ACC112 (cell line): ENCODE results near the gene TBX4.

Experiments used
- H2AFZ ChIP-seq: fragments of 200-600 bp; sonication (generic); one replicate; pipeline ENCODE4 v1.6.0; 2017; ENCODE audit warnings: antibody characterized with exemption, low read length; ENCODE audit not compliant: unreplicated experiment
- H3K27ac ChIP-seq: fragments of 200-600 bp; sonication (generic); 2 replicates; pipeline ENCODE4 v1.5.1; 2014; ENCODE audit warnings: low read depth, mild to moderate bottlenecking, antibody characterized with exemption, low read length, moderate library complexity
- H3K27me3 ChIP-seq: fragments of 200-600 bp; sonication (generic); 2 replicates; pipeline ENCODE4 v1.6.1; 2014; ENCODE audit warnings: mild to moderate bottlenecking, antibody characterized with exemption, low read length, moderate library complexity, mixed read lengths; ENCODE audit not compliant: insufficient read depth
- H3K36me3 ChIP-seq: fragments of 200-600 bp; sonication (generic); 2 replicates; pipeline ENCODE4 v1.6.1; 2016; ENCODE audit warnings: mild to moderate bottlenecking, antibody characterized with exemption, low read length, moderate library complexity, mixed read lengths; ENCODE audit not compliant: insufficient read depth
- H3K4me1 ChIP-seq: fragments of 200-600 bp; sonication (generic); one replicate; pipeline ENCODE4 v1.6.1; 2016; ENCODE audit warnings: low read length, mixed read lengths; ENCODE audit not compliant: insufficient read depth, unreplicated experiment, control insufficient read depth
- H3K4me3 ChIP-seq: fragments of 200-600 bp; sonication (generic); 2 replicates; pipeline ENCODE4 v1.5.1; 2014; ENCODE audit warnings: mild to moderate bottlenecking, low read depth, low read length
- H3K79me2 ChIP-seq: fragments of 200-600 bp; sonication (generic); one replicate; pipeline ENCODE4 v1.6.0; 2016; ENCODE audit warnings: low read length; ENCODE audit not compliant: control insufficient read depth, unreplicated experiment, insufficient read depth

TBX4 gene

DNA sequence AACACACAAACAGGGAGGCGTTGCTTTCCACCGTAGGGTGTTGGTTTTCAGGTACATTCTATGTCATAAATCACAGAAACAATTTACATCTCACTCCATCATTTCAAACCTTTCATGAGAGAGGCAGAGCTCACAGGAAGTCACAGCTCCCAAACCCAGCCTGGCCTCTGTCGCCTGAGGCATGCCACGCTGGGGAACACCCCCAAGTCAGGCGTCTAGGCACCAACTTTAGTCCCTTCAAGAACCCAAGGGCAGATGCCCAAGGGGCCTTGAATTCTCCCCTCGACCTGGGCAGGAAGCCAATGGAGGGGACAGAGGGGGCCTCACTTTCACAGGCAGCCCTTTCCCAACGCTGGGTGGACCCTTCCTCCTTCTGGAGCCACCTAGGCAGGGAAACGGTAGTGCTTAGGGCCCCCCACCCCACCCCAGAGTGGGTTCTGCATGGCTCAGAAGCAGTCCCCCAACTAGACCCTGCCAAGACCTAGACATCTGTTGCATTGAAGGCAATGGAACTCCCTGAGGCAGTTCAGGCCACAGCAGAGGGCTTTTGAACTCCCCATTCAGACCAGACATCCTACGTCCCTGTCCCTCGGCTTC is 10.6 kb downstream of the TBX4 start:
- peaks cover 47% of the 10 kb centered on the region for H3K27me3 ChIP-seq
- no peak overlapping the region for H2AFZ ChIP-seq
- H3K4me3 ChIP-seq, result no peak overlapping the region
- H3K36me3 ChIP-seq, result no peaks in the 10 kb centered on the region
- H3K27ac ChIP-seq, result no peak overlapping the region
- no peaks in the 10 kb centered on the region for H3K4me1 ChIP-seq
- no peaks in the 10 kb centered on the region for H3K79me2 ChIP-seq

- Histone ChIP-seq H3K79me2 (no peaks in the 10 kb centered on the region), H3K27ac (no peak overlapping the region), H3K4me3 (no peak overlapping the region), H3K27me3 (peaks cover 41% of the 10 kb centered on the region), H2AFZ (no peak overlapping the region), H3K4me1 (no peaks in the 10 kb centered on the region), H3K36me3 (no peaks in the 10 kb centered on the region)
Observed at GRCh38 chr17:61463316-61464129, 11.3 kb downstream of the TBX4 start.

- Histone ChIP-seq H3K27me3 (peaks cover 36% of the 10 kb centered on the region), H3K4me3 (no peak overlapping the region), H2AFZ (no peak overlapping the region), H3K4me1 (no peaks in the 10 kb centered on the region), H3K36me3 (no peaks in the 10 kb centered on the region), H3K79me2 (no peaks in the 10 kb centered on the region), H3K27ac (no peak overlapping the region)
Observed at GRCh38 chr17:61464130-61464842, 12.1 kb downstream of the TBX4 start.

DNA sequence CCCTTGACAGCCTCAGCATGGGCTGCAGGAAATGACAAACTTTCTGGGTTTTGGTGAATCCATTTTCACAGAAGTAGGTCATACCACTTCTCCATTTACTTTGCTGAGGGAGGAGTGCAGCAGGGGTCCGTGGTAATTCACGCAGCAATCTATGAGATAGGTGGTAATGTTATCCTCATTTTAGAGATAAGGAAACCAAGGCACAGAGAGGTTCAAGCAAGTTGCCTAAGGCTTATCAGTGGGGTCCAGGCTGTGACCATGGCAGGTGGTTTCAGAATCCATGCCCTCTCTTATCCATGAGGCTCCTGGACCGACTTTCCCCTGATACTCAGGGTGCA is 12.6 kb downstream of the TBX4 start:
- Histone ChIP-seq H3K36me3 (no peaks in the 10 kb centered on the region), H3K27me3 (peaks cover 32% of the 10 kb centered on the region), H3K4me3 (no peak overlapping the region), H3K79me2 (no peaks in the 10 kb centered on the region), H3K4me1 (no peaks in the 10 kb centered on the region), H3K27ac (no peak overlapping the region), H2AFZ (no peak overlapping the region)

DNA sequence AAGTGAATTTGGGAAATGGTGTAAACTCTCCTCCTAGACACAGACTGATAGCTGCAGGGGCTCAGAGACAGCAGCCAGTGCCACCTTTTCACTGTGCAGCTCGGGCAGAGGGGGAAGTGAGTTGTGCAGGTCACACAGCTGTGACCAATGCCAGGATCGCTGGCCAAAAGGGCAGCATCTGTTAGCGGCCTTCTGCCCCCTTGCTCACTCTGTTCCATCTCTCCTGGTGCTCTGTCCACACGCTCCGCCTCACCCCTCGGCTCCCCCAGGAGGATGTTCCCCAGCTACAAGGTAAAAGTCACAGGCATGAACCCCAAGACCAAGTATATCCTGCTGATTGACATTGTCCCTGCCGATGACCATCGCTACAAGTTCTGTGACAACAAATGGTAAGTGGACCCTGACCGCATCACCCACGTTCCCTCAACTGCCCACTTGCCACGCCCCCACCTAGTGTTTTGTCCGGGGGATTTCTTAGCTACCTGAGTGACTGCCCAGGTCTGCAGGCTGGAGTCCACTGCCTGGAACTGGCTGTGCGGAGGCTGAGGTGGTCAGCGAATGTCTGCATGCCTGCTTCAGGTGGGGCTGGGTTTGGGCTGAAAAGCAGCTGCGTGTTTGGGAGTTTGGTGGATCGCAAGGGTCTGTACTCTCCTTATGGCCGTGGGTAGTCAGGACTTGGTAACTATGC is 13.5 kb downstream of the TBX4 start:
- no peak overlapping the region for H2AFZ ChIP-seq
- H3K79me2 ChIP-seq, result no peaks in the 10 kb centered on the region
- H3K36me3 ChIP-seq, result no peaks in the 10 kb centered on the region
- no peak overlapping the region for H3K27ac ChIP-seq
- H3K4me3 ChIP-seq, result no peak overlapping the region
- H3K4me1 ChIP-seq, result no peaks in the 10 kb centered on the region
- H3K27me3 ChIP-seq, result peaks cover 23% of the 10 kb centered on the region

- no peaks in the 10 kb centered on the region for H3K36me3 ChIP-seq
- H3K79me2 ChIP-seq, result no peaks in the 10 kb centered on the region
- no peak overlapping the region for H3K27ac ChIP-seq
- H3K27me3 ChIP-seq, result peaks cover 17% of the 10 kb centered on the region
- no peaks in the 10 kb centered on the region for H3K4me1 ChIP-seq
- no peak overlapping the region for H3K4me3 ChIP-seq
- H2AFZ ChIP-seq, result no peak overlapping the region
Observed at GRCh38 chr17:61466246-61466645, 14.0 kb downstream of the TBX4 start.

DNA sequence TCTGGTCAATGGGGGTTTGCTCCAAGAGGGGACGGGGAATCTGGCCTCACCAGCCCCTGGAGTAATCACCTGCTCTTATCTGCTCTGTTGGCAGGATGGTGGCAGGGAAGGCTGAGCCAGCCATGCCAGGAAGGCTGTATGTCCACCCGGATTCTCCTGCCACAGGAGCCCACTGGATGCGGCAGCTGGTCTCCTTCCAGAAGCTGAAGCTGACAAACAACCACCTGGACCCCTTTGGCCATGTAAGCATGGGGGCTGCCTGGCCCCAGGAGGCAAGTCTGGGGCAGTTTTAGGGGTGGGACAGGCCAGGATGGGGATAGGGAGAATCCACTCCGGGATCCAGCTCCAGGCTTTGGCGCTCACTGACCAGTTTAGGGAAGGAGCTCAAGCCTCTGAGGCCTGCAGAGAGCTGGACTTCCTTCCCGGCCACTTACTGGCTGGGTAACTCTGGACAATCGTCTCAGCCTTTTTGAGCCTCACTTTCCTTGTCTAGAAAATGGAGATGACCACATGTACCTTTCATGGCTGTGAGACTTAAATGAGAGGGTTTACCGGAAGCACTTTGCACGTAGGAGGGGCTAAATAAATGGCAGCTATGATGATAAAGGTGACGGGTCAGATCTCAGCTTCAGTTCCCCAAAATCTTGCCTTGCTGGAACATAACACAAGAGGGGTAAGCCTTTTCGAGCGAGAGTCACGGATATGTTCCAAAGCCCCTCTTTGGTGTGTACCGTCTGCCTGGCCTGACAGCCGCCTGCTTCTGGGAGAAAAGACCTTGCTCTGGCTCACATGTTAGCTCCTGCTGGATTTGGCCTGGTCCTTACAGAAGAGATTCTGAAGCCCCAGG is 15.4 kb downstream of the TBX4 start:
- Histone ChIP-seq H3K27ac (no peak overlapping the region), H3K4me3 (no peak overlapping the region), H3K79me2 (no peaks in the 10 kb centered on the region), H3K36me3 (no peaks in the 10 kb centered on the region), H3K27me3 (peaks cover 3% of the 10 kb centered on the region; the same call in 1 of the 2 replicates), H3K4me1 (no peaks in the 10 kb centered on the region), H2AFZ (no peak overlapping the region)

DNA sequence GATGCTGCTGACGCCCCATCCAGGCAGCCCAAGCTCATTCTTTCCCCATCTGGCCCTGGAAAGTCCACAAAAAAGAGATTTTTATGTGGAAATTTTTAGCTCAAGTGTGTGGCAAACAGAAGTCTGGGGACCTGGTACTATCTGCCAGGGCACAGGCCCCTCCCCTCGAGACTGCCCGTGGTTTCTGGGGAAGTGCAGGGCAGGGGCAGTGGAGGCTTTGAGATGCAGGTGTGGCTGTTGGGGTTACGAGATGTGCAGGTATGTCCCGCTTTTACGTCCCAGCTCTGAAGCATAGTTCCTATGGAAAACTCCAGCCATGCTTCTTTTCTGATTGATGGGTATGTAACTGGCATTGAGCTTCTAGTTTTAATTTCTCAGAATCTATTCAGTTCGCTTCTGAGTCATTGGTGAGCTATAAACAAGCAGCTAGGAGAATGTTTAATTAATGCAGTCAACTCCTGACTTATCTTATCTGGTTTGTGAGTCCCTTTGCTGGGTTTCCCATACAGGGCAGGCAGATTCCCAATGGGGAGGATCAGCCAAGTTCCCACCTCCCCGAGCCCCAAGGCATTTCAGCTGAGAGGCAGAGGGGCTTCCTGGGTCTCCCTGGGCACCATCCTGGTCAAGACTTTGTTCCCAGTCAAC is 16.2 kb downstream of the TBX4 start:
- Histone ChIP-seq H3K4me3 (no peak overlapping the region), H2AFZ (no peak overlapping the region), H3K79me2 (no peaks in the 10 kb centered on the region), H3K27me3 (no peaks in the 10 kb centered on the region), H3K4me1 (no peaks in the 10 kb centered on the region), H3K36me3 (no peaks in the 10 kb centered on the region), H3K27ac (no peak overlapping the region)

- no peak overlapping the region for H2AFZ ChIP-seq
- no peak overlapping the region for H3K4me3 ChIP-seq
- no peaks in the 10 kb centered on the region for H3K36me3 ChIP-seq
- no peaks in the 10 kb centered on the region for H3K79me2 ChIP-seq
- no peak overlapping the region for H3K27ac ChIP-seq
- peaks cover 2% of the 10 kb centered on the region for H3K4me1 ChIP-seq
- no peaks in the 10 kb centered on the region for H3K27me3 ChIP-seq
Observed at GRCh38 chr17:61469474-61469873, 17.3 kb downstream of the TBX4 start.
